ENCODE data around the gene RNASE13.

RNASE13 gene

GRCh38 chr14:21034707-21035106 is at the start of gene RNASE13:
Gene RNASE13 (minus strand): TSS chr14:21034807. CDS start chr14:21034288, 519 bp downstream.
- no peak for DNase-seq

- DNase-seq: no peak
Measured at GRCh38 chr14:21084396-21084795, 49.8 kb upstream of the RNASE13 start.

GRCh38 chr14:21083565-21084325 is 49.1 kb upstream of the RNASE13 start:
- no peak for DNase-seq

- DNase-seq: no peak
Measured at GRCh38 chr14:21081521-21082142, 47.0 kb upstream of the RNASE13 start.

GRCh38 chr14:21078726-21079125 is 44.1 kb upstream of the RNASE13 start:
- DNase-seq: no peak

GRCh38 chr14:21078287-21078686 is 43.7 kb upstream of the RNASE13 start:
- no peak for DNase-seq

- no peak for DNase-seq
Measured at GRCh38 chr14:21077672-21078071, 43.1 kb upstream of the RNASE13 start.

GRCh38 chr14:21075719-21076437 is 41.3 kb upstream of the RNASE13 start:
- DNase-seq: no peak

- DNase-seq: no peak
Measured at GRCh38 chr14:21074398-21075272, 40.0 kb upstream of the RNASE13 start.

GRCh38 chr14:21073921-21074320 is 39.3 kb upstream of the RNASE13 start:
- no peak for DNase-seq

GRCh38 chr14:21072781-21073339 is 38.3 kb upstream of the RNASE13 start:
- no peak for DNase-seq

GRCh38 chr14:21072031-21072473 is 37.4 kb upstream of the RNASE13 start:
- DNase-seq: peak; percentile 59

GRCh38 chr14:21071225-21072030 is 36.8 kb upstream of the RNASE13 start:
- DNase-seq: peak; percentile 96

- DNase-seq: peak; percentile 77
Measured at GRCh38 chr14:21070610-21071224, 36.1 kb upstream of the RNASE13 start.

GRCh38 chr14:21070083-21070609 is 35.5 kb upstream of the RNASE13 start, which contains the start of gene ARHGEF40:
Gene ARHGEF40 (plus strand): TSS chr14:21070304. CDS start chr14:21070397, 93 bp downstream.
- no peak for DNase-seq

- DNase-seq: peak; percentile 89
Measured at GRCh38 chr14:21069388-21070082, 34.9 kb upstream of the RNASE13 start.

GRCh38 chr14:21068521-21069387 is 34.1 kb upstream of the RNASE13 start:
- peak; percentile 73 for DNase-seq

GRCh38 chr14:21066882-21067502 is 32.4 kb upstream of the RNASE13 start:
- DNase-seq: no peak
